ENCODE data around the gene WAS.

Gene WAS

GRCh38 chrX:48695534-48695896, 11.9 kb downstream of the WAS start:
- H3K9me3 ChIP-seq: no peaks in the 10 kb centered on the region
- no peak for DNase-seq (ENCODE audit: low spot score in 2 of 2)
- H3K36me3 ChIP-seq (replicated peaks): peaks cover 24% of the 10 kb centered on the region
- peak overlapping the region; percentile 72 for H3K4me3 ChIP-seq
- in situ Hi-C loops (cut with MboI; ENCODE audit: low sequenced_read_pairs): no loop called here
- H3K4me1 ChIP-seq: peaks cover 14% of the 10 kb centered on the region
- H3K27me3 ChIP-seq (ENCODE audit: low read depth): no peaks in the 10 kb centered on the region

- Histone ChIP-seq H3K9me3 (no peaks in the 10 kb centered on the region), H3K27me3 (ENCODE audit: low read depth) (no peaks in the 10 kb centered on the region), H3K4me1 (peaks cover 14% of the 10 kb centered on the region), H3K36me3 (replicated peaks) (peaks cover 28% of the 10 kb centered on the region), H3K4me3 (peak overlapping the region; percentile 72)
- peak in 1 of 2 experiments; percentile 46 for DNase-seq (ENCODE audit: low spot score in 2 of 2)
- in situ Hi-C loops (cut with MboI; ENCODE audit: low sequenced_read_pairs): no loop called here
Measured at GRCh38 chrX:48695925-48696300, 12.3 kb downstream of the WAS start.

- DNase-seq (ENCODE audit: low spot score in 2 of 2): peak; percentile 91 to 94
- peak within 1 kb of the TSS; percentile 72 for H3K4me3 ChIP-seq
- H3K36me3 ChIP-seq (replicated peaks): peaks cover 33% of the 10 kb centered on the region
- H3K27me3 ChIP-seq (ENCODE audit: low read depth): no peaks in the 10 kb centered on the region
- no peaks in the 10 kb centered on the region for H3K9me3 ChIP-seq
- in situ Hi-C loops (cut with MboI; ENCODE audit: low sequenced_read_pairs): no loop called here
- H3K4me1 ChIP-seq: peaks cover 14% of the 10 kb centered on the region
Measured at GRCh38 chrX:48696301-48696908, 12.8 kb downstream of the WAS start, which contains the start of gene SUV39H1. SUV39H1 (plus strand) TSS chrX:48696734; CDS start chrX:48696785, 51 bp downstream.

GRCh38 chrX:48696909-48697727, 13.5 kb downstream of the WAS start:
- peak; percentile 17 to 77 for DNase-seq (ENCODE audit: low spot score in 2 of 2)
- no peaks in the 10 kb centered on the region for H3K27me3 ChIP-seq (ENCODE audit: low read depth)
- peak overlapping the region; percentile 72 for H3K4me3 ChIP-seq
- H3K4me1 ChIP-seq: peaks cover 14% of the 10 kb centered on the region
- peaks cover 40% of the 10 kb centered on the region for H3K36me3 ChIP-seq (replicated peaks)
- no peaks in the 10 kb centered on the region for H3K9me3 ChIP-seq
- in situ Hi-C loops (cut with MboI; ENCODE audit: low sequenced_read_pairs): no loop called here

- DNase-seq (ENCODE audit: low spot score in 2 of 2): no peak
- no peaks in the 10 kb centered on the region for H3K27me3 ChIP-seq (ENCODE audit: low read depth)
- H3K4me1 ChIP-seq: peaks cover 14% of the 10 kb centered on the region
- H3K9me3 ChIP-seq: no peaks in the 10 kb centered on the region
- H3K36me3 ChIP-seq (replicated peaks): peaks cover 52% of the 10 kb centered on the region
- no peak overlapping the region for H3K4me3 ChIP-seq
- in situ Hi-C loops (cut with MboI; ENCODE audit: low sequenced_read_pairs): no loop called here
Measured at GRCh38 chrX:48698306-48698705, 14.7 kb downstream of the WAS start.

- no peaks in the 10 kb centered on the region for H3K9me3 ChIP-seq
- H3K27me3 ChIP-seq (ENCODE audit: low read depth): no peaks in the 10 kb centered on the region
- no peak overlapping the region for H3K4me3 ChIP-seq
- in situ Hi-C loops (cut with MboI; ENCODE audit: low sequenced_read_pairs): no loop called here
- H3K36me3 ChIP-seq (replicated peaks): peaks cover 71% of the 10 kb centered on the region
- peaks cover 14% of the 10 kb centered on the region for H3K4me1 ChIP-seq
- no peak for DNase-seq (ENCODE audit: low spot score in 2 of 2)
Measured at GRCh38 chrX:48700246-48700645, 16.6 kb downstream of the WAS start.

- peaks cover 79% of the 10 kb centered on the region for H3K36me3 ChIP-seq (replicated peaks)
- peaks cover 8% of the 10 kb centered on the region for H3K4me1 ChIP-seq
- H3K27me3 ChIP-seq (ENCODE audit: low read depth): no peaks in the 10 kb centered on the region
- in situ Hi-C loops (cut with MboI; ENCODE audit: low sequenced_read_pairs): no loop called here
- no peak overlapping the region for H3K4me3 ChIP-seq
- no peaks in the 10 kb centered on the region for H3K9me3 ChIP-seq
- DNase-seq (ENCODE audit: low spot score in 2 of 2): no peak
Measured at GRCh38 chrX:48700951-48701653, 17.5 kb downstream of the WAS start.

- no peak for DNase-seq (ENCODE audit: low spot score in 2 of 2)
- Histone ChIP-seq H3K36me3 (replicated peaks) (peaks cover 87% of the 10 kb centered on the region), H3K4me3 (no peak overlapping the region), H3K9me3 (no peaks in the 10 kb centered on the region), H3K27me3 (ENCODE audit: low read depth) (no peaks in the 10 kb centered on the region), H3K4me1 (peaks cover 8% of the 10 kb centered on the region)
- in situ Hi-C loops (cut with MboI; ENCODE audit: low sequenced_read_pairs): no loop called here
Measured at GRCh38 chrX:48702032-48702431, 18.4 kb downstream of the WAS start.

- no peak for DNase-seq (ENCODE audit: low spot score in 2 of 2)
- H3K4me3 ChIP-seq: no peak overlapping the region
- peaks cover 91% of the 10 kb centered on the region for H3K36me3 ChIP-seq (replicated peaks)
- in situ Hi-C loops (cut with MboI; ENCODE audit: low sequenced_read_pairs): no loop called here
- H3K4me1 ChIP-seq: peaks cover 4% of the 10 kb centered on the region
- H3K9me3 ChIP-seq: no peaks in the 10 kb centered on the region
- no peaks in the 10 kb centered on the region for H3K27me3 ChIP-seq (ENCODE audit: low read depth)
Measured at GRCh38 chrX:48702716-48703115, 19.1 kb downstream of the WAS start.

GRCh38 chrX:48703228-48703627, 19.6 kb downstream of the WAS start:
- in situ Hi-C loops (cut with MboI; ENCODE audit: low sequenced_read_pairs): no loop called here
- DNase-seq (ENCODE audit: low spot score in 2 of 2): no peak
- Histone ChIP-seq H3K4me1 (no peaks in the 10 kb centered on the region; the same call in 1 of the 2 replicates), H3K9me3 (no peaks in the 10 kb centered on the region), H3K27me3 (ENCODE audit: low read depth) (no peaks in the 10 kb centered on the region), H3K36me3 (replicated peaks) (peaks cover 96% of the 10 kb centered on the region), H3K4me3 (no peak overlapping the region)

GRCh38 chrX:48703642-48704481, 20.3 kb downstream of the WAS start:
- H3K27me3 ChIP-seq (ENCODE audit: low read depth): no peaks in the 10 kb centered on the region
- H3K36me3 ChIP-seq (replicated peaks): peaks cover 100% of the 10 kb centered on the region
- H3K4me3 ChIP-seq: no peak overlapping the region
- in situ Hi-C loops (cut with MboI; ENCODE audit: low sequenced_read_pairs): no loop called here
- no peak for DNase-seq (ENCODE audit: low spot score in 2 of 2)
- H3K9me3 ChIP-seq: no peaks in the 10 kb centered on the region
- no peaks in the 10 kb centered on the region for H3K4me1 ChIP-seq

GRCh38 chrX:48705871-48706270, 22.3 kb downstream of the WAS start:
- H3K36me3 ChIP-seq (replicated peaks): peaks cover 85% of the 10 kb centered on the region
- H3K9me3 ChIP-seq: no peaks in the 10 kb centered on the region
- H3K27me3 ChIP-seq (ENCODE audit: low read depth): no peaks in the 10 kb centered on the region
- no peak for DNase-seq (ENCODE audit: low spot score in 2 of 2)
- no peaks in the 10 kb centered on the region for H3K4me1 ChIP-seq
- in situ Hi-C loops (cut with MboI; ENCODE audit: low sequenced_read_pairs): no loop called here
- H3K4me3 ChIP-seq: no peak overlapping the region

GRCh38 chrX:48709522-48710112, 26.0 kb downstream of the WAS start:
- no peaks in the 10 kb centered on the region for H3K9me3 ChIP-seq
- in situ Hi-C loops (cut with MboI; ENCODE audit: low sequenced_read_pairs): no loop called here
- H3K36me3 ChIP-seq (replicated peaks): peaks cover 47% of the 10 kb centered on the region
- no peaks in the 10 kb centered on the region for H3K27me3 ChIP-seq (ENCODE audit: low read depth)
- no peak for DNase-seq (ENCODE audit: low spot score in 2 of 2)
- H3K4me1 ChIP-seq: no peaks in the 10 kb centered on the region
- H3K4me3 ChIP-seq: no peak overlapping the region

Measured in HAP-1 (cell line).